RCC 7860 (cell line): Measurements from ENCODE around the gene SOWAHA.

ENCODE experiments used
- DNase-seq: peaks from one replicate; pipeline ENCODE4 v3.0.0-alpha.2; 2015; ENCODE audit warnings: low spot score
- FAIRE-seq: peaks from 2 replicates; lab custom pipeline; 2012; peaks lifted over from hg19 to GRCh38; lab: Jason Lieb, UNC

SOWAHA gene

DNA sequence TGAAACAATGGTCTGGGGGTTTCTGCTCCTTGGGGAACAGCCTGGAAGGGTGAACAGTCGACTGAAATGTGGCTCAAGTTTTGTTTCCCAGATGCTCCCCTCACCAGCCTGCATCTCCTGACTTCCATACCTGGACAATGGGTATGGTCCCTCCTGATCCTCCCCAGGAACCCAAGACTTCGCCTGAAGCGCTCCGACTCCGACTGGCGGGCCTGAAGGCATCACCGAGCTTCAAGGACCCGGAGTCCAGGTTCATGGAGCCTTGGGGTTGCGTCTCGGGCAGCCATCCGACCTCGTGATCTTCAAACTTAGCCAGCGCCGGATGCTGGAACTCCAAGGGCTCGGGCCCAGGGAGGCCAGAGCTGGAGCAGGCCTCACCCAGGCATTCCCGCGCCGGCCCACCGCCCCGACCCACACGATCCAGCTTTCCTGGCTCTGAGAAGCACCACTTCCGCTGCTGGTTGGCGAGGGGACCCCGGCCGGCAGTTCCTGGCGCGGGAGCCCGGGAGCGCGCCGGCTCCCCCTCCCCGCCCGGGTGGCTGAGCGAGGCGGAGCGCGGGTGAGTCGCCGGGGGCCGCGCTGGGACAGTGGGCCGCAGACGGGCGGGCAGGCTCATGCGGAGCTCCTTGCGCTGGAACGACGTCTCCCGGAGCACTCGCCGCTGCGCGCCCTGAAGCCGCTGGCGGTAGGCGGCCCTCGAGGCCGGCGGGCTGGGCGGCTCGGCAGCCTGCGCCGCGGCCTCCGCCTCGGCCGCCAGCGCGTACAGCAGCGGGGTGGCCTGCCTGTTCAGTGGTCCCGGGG is 12.1 kb downstream of the SOWAHA start:
- no peak for FAIRE-seq
- DNase-seq: no peak

DNA sequence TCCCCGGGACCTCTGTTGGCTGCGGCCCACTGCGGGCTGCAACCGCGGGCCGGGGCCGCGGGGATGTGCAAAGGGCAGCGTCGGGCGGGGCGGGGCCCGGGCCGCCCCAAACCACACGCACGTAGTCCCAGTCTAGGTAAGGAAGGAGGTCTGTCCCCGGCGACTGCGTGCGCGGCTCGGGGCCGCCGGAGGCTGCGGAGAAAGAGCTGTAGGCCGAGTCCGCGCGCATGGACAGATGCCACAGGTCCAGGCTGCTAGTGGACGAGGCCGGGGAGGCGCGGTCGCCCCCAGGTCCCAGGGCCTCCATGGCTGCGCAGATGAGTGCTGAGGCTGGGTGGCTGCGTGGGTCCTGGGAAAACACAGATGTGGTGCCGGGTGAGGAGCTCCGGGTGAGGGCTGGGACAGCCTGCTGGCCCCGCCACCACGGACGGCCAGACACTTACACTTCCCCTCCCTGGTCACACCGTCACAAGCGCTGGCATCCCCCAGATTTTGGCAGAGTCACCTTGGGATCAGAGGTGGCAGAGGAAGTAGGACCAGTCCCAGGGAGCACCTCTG is 12.8 kb downstream of the SOWAHA start:
- DNase-seq: no peak
- no peak for FAIRE-seq

DNA sequence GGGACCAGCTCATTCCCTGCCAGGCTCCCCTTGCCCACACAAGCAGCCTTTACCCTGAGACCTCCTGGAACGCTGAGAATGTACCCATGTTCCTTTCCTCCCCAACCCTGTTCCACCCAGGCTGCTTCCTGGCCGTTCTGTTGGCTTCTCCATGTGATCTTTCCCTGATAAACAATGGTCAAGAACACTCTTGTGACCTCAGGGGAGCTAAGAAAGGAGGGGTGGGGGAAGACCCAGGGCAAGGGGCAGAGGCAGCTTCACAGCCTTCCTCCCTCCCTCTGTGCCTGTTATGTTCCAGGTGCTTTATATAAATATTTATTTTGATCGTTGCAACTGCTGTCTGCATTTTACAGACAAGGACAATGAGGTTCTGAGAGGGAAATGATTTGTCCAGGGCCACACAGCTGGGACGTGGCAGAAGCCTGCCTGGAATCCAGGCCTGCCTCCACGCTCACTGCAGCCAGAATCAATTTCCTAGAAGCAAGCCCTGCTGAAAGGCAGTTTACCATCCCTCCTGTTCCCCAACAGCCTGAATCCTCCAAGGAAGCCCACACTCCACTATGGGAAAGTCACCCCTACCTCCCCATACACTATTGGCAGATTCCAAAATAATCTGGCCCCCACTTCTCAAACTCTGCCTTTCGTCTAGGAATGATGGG is 13.5 kb downstream of the SOWAHA start:
- FAIRE-seq (no peak), DNase-seq (no peak)

DNA sequence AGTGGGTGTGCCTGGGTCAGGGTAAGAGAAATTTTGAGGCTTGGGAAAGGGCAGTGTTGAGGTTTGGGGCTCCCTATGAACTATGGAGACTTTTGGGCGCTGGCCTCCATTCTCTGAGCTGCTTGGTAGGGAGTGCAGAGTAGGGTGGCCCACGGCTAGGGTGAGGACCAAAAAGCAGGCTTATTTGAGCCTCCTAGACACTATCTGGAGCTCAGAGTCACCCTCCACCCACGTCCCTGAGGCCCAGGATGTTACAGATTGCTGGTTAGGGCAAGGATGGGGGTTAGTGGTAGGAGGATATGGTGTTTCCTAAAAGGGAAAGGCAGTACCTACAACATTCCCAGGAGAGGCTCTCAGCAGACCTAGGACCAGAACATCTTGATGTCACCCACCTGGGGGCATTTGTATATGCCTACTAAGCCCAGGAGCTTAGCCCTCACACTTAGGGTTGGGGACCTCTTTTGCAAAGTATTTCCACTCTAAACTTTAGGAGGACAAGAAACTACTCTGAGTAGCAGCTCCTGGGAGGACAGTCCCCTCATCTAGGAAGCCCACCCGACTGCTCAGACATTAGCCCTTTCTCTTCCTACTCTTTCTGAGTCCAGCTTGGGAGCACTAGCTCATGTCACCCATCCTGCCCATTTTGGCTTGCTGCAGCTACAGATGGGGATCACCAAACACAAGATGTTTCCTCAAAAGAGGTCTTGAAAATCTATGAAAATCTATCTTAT is 15.0 kb downstream of the SOWAHA start:
- no peak for DNase-seq
- FAIRE-seq: no peak

DNA sequence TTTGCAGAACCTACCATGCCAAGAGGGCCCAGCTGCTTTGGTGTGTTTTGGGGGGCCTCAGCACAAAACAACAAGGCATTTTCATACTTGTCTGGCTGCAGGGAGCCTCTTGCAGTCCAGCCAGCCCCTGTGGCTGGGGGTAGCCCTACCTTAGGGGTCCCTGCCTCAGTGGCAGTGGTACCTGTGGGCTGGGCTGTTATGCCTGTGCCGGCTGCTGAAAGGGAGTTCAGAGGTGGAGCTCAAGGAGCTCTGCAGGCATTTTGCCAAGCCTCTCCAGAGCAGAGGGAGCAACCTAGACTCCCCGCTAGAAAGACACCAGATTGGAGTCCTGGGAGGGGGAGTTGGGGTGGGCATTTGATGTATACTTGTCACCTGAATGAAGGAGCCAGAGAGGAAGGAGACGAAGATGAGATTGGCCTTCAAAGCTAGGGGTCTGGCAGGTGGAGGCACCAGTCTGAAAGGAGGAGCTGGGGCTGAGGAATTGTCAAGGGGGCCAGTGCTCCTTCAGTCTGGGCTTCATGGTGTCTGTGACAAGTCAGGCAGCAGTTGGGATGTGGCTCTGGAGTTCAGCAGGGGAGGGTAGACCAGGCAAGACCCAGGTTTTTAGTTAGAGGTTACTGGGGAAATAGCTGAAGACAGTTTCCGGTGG is 15.9 kb downstream of the SOWAHA start:
- DNase-seq (no peak), FAIRE-seq (no peak)

DNA sequence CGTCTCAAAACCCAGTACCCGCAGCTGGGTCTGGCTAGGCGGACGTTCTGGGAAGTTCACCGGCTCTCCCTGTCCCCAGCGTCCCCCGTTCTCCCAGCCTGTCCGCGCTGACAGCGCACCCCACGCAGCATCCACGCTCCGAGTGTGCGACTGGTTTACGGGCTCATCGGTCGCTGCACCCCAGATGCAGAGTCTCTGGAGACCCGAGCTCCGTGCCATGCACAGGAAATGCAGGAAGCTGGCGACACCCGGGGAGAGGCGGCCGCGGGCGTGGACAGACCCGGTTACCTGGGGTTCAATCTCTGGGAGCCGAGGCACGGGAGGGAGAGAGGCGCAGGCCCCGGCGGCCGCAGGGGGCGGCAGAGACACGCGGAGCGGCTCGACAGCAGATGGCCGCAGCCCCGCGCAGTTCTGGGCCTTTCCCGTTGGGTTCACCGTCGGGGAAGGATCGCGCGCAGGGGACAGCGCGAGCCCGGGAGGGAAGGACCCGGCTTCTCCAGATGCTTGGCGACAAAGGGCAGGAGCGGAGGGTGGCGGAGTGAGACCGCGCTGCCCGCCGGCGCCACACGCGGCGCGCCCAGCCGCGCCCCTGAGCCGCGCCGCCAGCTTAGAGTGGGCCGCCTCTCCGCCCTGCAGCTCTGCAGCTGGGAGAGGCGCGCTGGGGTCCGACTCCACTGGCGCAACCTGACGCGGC is 16.8 kb downstream of the SOWAHA start:
- DNase-seq (peak; percentile 53), FAIRE-seq (no peak)

DNA sequence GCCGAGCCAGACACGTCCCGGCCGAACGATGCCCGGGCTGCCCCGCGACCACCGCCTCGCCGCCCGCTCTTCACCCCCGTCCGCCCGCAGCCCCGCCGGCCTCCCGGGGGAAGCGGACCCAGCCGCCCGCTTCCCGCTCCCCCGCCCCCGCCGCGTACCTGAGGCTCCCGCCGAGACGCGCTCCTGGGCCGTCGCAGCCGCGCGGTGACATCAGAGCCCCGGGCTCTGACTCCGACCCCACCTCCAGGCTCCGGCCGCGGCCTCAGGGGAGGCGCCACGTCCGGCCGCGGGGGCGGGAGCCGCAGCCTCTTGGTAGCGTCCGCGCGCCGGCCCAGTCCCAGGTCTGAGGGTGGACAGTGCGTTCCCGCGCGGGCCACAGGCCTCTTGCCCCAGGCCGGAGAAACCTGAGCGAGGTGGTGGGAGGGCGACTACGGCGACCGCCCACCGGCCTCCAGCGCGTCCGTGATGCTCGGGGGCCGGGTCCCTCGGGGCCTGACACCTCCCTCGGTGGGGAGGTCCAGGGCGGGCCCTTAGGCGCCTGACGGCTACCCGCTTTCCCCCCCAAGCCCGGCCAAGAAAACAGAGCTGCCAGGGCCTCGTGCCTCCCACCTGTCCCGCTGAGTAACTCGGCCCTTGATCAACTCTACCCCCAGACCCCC is 17.5 kb downstream of the SOWAHA start, which contains the start of gene SHROOM1:
Gene SHROOM1, minus strand, starts transcription at position 212 of the 659 bp plus-strand sequence. CDS start 4,507 bp downstream, outside the sequence.
- FAIRE-seq: no peak
- peak; percentile 35 for DNase-seq

DNA sequence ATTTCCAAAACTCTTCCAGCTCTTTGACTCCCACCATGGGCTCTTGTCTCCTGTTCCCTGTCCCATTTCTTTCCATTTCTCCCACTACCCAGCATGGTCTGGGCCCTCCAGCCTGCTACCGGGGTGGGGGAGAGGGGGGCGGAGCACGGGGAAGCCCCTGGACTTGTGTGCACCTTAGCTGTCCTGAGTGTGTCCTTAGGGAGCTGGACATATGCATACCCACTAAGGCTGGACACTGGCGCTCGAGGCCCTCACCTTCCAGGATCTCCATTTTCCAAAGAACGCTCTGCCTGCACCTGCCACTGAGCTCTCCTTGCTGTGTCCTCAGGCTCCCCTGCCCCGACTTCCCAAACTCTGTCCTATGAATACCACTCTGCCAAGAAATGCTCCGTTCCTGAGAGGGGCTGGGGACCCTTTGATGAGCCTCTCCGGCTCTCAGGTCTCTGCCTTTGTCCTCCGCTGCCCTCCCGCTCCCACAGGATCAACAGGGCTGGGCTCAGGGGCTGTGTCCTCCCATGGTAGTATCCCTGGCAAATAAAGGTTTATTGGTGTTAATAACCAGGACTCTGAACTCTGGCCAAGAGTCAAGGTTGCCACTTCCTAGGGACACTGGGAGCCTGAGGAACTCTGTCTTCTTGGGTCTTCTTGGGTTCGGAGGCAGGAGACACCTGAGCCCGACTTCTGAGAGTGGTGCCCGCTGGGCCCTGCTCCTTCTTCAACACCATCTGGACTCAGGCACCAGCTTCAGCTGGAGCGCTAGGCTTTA is 18.2 kb downstream of the SOWAHA start:
- no peak for DNase-seq
- no peak for FAIRE-seq

DNA sequence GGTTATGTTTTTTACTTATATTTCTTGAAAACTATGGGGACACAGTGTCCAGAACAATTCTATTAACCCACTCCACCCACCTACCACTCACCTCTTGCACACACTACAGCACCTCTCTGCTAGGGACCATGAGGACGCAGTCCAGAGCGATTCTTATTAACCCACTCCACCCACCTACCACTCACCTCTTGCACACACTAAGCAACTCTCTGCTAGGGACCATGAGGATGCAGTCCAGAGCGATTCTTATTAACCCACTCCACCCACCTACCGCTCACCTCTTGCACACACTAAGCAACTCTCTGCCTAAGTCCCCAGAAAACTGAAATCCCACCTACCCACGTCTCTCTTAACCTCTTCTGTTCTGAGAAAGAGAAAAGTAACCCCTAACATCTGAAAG is 19.5 kb downstream of the SOWAHA start:
- DNase-seq (no peak), FAIRE-seq (no peak)

DNA sequence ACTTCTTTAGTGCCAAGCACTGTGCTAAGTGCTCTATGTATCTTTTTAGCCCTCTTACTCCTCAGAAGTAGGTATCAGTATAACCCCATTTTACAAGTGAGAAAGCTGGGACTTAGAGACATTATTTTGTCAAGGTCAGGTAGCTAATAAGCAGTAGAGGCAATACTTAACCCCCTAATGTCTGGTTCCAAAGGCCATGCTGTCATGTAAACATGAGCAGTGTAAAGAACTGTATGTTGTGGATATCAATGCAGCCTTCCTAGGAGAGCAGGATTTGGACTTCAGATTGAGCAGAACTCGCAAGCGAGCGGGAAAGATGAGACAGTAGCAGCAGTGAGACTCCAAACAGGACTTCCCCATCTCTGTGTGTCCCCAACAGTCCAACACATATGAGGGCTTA is 21.0 kb downstream of the SOWAHA start:
- FAIRE-seq: no peak
- no peak for DNase-seq

DNA sequence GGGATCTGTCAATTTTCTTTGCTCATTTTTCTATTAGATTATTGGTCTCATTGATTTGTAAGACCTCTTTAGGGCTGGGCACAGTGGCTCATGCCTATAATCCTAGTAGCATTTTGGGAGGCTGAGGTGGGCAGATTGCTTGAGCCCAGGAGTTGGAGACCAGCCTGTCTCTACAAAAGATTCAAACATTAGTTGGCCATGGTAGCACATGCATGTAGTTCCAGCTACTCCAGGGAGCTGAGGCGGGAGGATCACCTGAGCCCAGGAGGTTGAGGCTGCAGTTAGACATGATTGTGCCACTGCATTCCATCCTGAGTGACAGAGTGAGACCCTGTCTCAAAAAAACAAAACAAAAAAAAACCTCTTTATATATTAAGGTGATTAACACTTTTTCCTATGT is 23.8 kb downstream of the SOWAHA start:
- FAIRE-seq (no peak), DNase-seq (no peak)

DNA sequence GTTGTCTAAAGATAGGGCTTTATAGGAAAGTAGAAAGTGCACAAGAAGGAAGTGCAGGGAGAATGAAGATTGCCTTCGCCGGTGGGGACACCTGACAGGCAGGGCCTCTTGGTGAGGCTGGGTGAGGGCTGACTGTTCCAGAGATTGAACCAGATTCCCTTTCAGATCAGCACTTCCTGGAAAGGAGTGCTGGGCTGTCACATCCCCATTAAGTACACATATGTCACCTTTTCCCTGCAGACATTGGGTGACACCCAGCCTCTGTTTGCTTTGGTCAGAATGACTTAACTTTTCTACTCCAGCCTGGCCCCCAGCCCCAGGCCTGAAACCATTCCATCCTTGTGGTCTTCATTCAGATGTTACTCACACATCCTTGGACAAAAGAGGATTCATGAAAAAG is 24.8 kb downstream of the SOWAHA start:
- FAIRE-seq (no peak), DNase-seq (no peak)

DNA sequence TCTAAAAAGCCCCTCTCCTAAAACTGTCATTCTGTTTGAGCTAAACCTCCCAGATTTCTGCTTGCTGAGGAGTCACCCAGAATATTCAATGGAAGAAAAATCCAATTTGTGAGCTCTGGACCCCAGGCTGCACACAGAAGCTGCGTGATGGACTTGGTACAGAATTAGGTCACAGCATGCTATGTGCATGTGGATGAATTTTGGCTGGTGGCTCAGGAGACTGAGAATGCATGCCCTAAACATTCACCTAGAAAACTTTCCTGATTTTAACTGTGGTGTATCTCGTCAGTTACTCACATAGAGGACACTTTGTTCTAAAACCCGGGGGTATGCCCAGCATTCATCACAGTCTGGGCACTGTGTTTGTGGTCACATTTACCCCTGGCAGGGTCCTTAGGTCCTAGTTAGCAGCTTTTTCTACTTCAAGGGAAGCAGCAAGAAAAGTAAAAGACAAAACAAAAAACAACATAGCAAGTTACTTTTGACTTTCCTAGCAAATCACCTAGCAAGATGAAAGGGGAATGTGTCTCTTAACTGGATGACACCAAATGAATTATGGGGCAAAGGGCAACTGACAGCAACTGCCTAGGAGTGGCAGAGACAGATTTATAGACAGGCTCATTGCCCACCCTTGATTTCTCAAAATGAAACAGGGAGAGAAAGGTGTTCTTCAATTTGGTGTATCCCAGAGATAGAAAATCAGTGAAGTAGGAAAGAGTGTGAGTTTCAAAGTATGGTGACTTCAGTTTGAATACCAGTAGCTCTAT is 25.6 kb downstream of the SOWAHA start:
- DNase-seq (no peak), FAIRE-seq (no peak)

DNA sequence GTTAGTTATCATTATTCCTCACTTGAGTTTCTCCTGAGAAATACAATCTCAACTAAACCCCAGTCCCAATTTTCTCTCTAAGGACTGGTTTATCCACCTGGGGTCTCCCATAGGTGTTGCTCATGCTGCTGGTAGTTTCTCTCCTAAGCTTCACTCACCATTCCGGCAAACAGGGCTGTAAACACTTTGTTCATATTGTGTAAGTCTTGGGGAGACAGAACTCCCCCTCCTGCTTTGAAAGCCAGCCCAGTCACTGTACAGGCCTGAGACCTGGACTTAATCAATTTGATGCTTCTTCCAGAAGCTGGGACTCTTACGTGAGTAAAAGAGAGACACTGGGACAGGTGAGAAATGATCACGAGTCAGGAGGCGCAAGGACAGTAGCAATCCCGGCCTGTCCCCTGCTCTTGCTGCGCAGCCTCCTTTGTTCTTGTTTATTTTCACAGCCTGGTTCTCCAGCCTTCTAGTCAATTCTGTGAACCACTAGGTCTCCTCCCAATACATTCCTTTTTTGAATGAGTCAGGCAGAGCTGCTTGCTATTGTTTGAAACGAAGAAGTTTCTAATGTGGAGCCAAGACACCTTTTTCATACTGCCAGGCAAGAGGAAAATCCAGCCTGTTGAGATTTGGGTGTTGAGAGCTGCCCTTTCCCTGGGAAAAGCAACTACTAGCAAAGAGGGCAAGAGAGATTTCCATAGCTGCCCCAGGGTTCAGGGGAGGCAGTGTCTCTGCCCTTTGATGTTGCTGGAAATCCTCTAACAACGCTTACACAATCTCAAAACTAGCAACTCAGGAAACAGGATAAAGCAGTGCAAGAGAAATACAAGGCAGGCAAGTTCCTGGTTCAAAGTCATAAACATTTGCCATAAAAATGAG is 26.6 kb downstream of the SOWAHA start:
- FAIRE-seq (no peak), DNase-seq (no peak)

DNA sequence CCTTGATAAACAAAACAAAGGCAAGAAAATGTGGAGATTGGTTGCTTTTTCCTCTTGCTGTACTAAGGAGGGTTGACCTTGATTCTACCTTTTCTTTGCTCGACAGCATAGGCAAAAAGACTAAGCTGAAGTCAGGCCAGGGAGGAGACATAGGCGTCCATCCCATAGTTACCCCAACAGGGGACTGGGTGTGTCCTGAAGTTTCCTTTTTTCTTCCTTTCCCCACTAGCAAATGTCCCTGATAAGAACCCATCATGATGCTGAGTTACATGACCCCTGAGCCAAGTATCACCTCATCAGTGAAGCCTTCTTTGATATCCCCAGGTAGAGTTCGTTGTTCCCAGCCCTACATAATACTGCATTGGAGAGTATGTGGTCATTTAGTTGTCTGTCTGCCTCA is 27.2 kb downstream of the SOWAHA start:
- FAIRE-seq (no peak), DNase-seq (no peak)

DNA sequence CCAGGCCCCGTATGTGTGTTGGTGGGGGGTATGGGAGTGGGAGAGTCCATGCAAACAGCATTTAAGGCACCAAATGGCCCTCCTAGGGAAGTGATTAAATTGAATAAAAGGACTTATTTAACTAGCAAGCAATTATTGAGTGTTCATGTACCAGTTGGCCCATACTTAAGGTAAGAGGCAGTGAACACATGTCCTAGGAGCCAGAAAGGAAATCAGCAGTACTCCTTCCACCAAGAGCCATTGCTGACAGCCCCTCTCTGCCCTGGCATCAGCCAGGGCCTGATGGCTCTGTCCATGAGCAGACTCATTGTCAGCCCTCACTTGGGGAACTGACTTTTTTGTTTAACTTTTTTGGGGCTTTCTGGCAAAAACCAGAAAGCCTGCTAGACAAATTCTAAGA is 27.8 kb downstream of the SOWAHA start:
- FAIRE-seq (no peak), DNase-seq (no peak)

DNA sequence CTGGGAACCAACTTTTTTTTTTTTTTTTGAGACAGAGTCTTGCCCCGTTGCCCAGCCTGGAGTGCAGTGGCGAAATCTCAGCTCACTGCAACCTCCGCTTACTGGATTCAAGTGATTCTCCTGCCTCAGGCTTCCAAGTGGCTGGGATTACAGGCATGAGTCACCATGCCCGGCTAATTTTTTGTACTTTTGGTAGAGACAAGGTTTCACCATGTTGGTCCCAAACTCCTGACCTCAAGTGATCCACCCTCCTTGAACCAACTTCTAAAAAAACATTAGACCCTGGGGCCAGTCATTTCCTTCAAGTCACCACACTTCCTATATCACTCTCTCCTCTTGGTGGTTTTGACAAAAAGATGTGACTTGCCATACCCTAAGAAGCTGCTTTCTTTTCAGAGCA is 28.2 kb downstream of the SOWAHA start:
- DNase-seq (no peak), FAIRE-seq (no peak)
